Measurements from ENCODE around the gene USP16.

USP16 gene

DNA sequence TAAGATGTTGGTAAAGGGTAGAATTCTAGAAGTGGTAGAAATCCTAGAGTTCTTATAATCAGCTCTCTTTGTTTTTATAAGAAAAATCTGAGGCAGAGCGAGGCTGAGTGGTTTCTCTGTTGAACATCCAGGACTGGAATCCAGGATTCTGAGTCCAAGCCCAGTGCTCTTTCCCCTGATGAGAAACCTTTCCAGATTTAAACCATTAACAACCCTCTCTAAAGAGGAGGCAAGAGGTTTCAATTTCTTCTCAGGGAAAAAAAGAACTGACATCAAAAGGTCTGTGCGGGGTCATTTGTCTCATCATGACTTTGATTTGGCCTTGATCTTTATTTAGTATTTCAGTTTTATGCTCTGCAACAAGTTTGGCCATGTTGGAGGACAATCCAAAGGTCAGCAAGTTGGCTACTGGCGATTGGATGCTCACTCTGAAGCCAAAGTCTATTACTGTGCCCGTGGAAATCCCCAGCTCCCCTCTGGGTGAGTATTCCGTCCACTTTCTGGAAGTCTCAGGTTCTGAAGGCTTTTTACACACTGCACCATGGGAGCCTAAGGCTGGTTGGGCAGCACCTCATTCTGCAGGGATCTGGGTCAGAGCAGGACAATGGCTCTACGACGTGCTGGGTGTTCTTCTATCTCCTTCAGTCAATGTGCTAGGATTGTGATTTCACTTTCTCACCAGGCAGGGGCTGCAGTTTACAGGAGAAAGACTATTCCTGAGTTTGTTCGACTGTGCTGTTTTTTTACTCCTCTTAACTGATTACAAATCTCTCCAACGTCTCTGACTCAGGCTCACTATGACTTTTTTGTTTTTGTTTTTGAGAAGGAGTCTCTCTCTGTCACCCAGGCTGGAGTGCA lies 67.9 kb downstream of the USP16 start:
- no peak overlapping the region for H3K4me3 ChIP-seq (replicated peaks; ENCODE audit: low read depth, low read length)
- TF ChIP-seq, protein P1, sequence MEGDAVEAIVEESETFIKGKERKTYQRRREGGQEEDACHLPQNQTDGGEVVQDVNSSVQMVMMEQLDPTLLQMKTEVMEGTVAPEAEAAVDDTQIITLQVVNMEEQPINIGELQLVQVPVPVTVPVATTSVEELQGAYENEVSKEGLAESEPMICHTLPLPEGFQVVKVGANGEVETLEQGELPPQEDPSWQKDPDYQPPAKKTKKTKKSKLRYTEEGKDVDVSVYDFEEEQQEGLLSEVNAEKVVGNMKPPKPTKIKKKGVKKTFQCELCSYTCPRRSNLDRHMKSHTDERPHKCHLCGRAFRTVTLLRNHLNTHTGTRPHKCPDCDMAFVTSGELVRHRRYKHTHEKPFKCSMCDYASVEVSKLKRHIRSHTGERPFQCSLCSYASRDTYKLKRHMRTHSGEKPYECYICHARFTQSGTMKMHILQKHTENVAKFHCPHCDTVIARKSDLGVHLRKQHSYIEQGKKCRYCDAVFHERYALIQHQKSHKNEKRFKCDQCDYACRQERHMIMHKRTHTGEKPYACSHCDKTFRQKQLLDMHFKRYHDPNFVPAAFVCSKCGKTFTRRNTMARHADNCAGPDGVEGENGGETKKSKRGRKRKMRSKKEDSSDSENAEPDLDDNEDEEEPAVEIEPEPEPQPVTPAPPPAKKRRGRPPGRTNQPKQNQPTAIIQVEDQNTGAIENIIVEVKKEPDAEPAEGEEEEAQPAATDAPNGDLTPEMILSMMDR (IDR thresholded peaks at IDR 0.05; ENCODE audit: low read depth, low read length, missing control alignments) = no peak
- DNase-seq (ENCODE audit: extremely low read depth, low read depth) = no peak

DNA sequence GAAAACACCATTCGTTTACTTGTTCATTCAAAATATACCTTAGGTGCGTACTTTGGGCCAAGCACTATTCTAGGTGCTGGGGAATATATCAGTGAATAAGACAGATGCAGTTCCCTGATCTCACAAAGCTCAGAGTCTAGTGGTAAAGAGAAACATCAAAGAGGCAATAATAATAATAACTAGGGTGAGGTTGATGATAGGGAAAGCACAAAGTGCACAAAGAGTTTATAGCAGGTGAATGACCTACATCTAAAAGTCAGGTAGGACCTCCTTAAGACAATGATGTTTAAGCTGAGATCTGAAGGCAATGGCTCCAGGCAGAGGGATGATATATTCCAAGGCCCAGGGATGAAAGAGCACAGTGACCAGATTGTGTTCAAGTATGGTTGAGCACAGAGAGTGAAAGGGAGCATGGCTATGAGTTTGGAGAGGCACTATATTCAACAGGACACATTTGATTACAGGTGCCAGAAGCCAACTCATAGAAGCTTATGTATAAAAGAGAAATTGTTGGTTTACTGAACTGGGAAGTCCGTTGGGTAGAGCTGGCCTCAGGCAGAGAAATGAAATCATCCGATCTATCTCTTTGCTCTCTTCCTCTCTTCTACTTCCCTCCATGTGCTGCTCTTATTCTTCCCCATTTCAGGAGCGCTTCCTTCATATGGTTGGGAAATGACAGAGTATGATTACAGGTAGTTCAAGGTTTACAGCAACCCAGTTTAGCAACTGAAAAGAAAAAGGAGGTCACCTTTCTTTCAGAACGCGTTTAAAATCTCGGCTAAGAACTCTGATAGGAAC lies 71.9 kb downstream of the USP16 start:
- DNase-seq (ENCODE audit: extremely low read depth, low read depth) = no peak
- H3K4me3 ChIP-seq (replicated peaks; ENCODE audit: low read depth, low read length) = no peak overlapping the region
- TF ChIP-seq, protein P1 (IDR thresholded peaks at IDR 0.05; ENCODE audit: low read depth, low read length, missing control alignments) = no peak

DNA sequence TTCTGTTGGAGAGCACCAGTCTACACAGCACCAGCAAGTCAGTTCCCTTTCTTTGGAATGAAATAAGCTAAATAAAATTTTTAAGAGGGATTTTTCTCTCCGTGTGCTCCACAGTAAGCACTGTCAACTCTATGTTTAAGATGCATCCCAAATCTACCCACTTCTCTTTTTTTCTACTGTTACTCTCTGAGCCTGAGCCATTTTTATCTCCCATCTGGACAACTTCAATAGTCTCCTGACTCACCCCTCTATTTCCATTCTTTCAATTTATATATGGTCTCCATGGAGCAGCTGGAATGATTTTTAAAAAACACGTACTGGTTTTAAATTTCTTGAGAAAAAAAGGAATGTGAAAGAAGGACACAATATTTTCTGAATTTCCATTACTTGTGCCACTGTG lies 73.7 kb downstream of the USP16 start:
- H3K4me3 ChIP-seq (replicated peaks; ENCODE audit: low read depth, low read length) = no peak overlapping the region
- DNase-seq (ENCODE audit: extremely low read depth, low read depth) = no peak
- TF ChIP-seq, protein P1 (IDR thresholded peaks at IDR 0.05; ENCODE audit: low read depth, low read length, missing control alignments) = no peak

DNA sequence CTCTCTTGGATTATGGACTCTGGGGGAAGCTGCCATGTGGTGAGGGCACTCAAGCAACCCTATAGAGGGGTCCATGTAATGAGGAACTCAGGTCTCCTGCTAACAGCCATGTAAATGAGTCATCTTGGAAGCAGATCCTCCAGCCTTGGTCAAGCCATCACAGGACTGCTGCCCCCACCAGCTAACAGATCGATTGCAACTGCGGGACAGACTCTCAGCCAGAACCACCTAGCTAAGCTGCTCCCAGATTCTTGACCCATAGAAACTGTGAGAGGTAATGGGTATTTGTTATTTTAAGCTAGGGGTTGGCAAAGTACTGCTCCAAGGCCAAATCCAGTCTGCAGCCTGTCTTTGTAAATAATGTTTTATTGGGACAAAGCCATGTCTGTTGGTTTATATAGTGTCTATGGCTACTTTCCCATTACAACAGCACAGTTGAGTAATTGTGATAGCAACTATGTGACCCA lies 78.4 kb downstream of the USP16 start:
- H3K4me3 ChIP-seq (replicated peaks; ENCODE audit: low read depth, low read length) = no peak overlapping the region
- TF ChIP-seq, protein P1 (IDR thresholded peaks at IDR 0.05; ENCODE audit: low read depth, low read length, missing control alignments) = no peak
- DNase-seq (ENCODE audit: extremely low read depth, low read depth) = no peak
